HEK293T (cell line): ENCODE data around the gene ACSM3.

Source experiments
- CTCF ChIA-PET: fragments of 350-600 bp; formaldehyde crosslinking; extraction: SDS; loops from one replicate; lab custom pipeline; 2021; ENCODE audit warnings: antibody characterized with exemption, inconsistent platforms; lab: Yijun Ruan, JAX
- POLR2A ChIA-PET: fragments of 350-600 bp; formaldehyde crosslinking; extraction: SDS; loops from one replicate; lab custom pipeline; 2020; ENCODE audit warnings: antibody characterized with exemption, inconsistent platforms; lab: Yijun Ruan, JAX
- DNase-seq: peaks from one replicate; pipeline ENCODE4 v3.0.0; 2012; ENCODE audit warnings: mixed read lengths; ENCODE audit errors: extremely low spot score
- ARNT ChIP-seq: fragments of 450-650 bp; IDR thresholded peaks from 2 replicates; pipeline ENCODE4 v1.6.1; 2017; ENCODE audit warnings: mild to moderate bottlenecking
- BHLHE40 ChIP-seq: fragments of 450-650 bp; IDR thresholded peaks from 2 replicates; pipeline ENCODE4 v1.6.1; 2016; ENCODE audit warnings: mild to moderate bottlenecking, moderate library complexity, borderline replicate concordance
- CTBP1 ChIP-seq: fragments of 450-650 bp; IDR thresholded peaks from 2 replicates; pipeline ENCODE4 v1.6.1; 2016; ENCODE audit warnings: borderline replicate concordance
- ELF4 ChIP-seq: fragments of 450-650 bp; IDR thresholded peaks from 2 replicates; pipeline ENCODE4 v1.6.1; 2017; ENCODE audit warnings: antibody characterized with exemption
- FOXA1 ChIP-seq: fragments of 450-650 bp; IDR thresholded peaks from 2 replicates; pipeline ENCODE4 v1.6.1; 2016; ENCODE audit warnings: mild to moderate bottlenecking
- FOXK2 ChIP-seq: fragments of 450-650 bp; IDR thresholded peaks from 2 replicates; pipeline ENCODE4 v1.6.1; 2016; ENCODE audit warnings: mild to moderate bottlenecking
- FOXM1 ChIP-seq: fragments of 450-650 bp; IDR thresholded peaks from 2 replicates; pipeline ENCODE4 v1.6.1; 2017; ENCODE audit warnings: mild to moderate bottlenecking, borderline replicate concordance
- HDGF ChIP-seq: fragments of 450-650 bp; IDR thresholded peaks from 2 replicates; pipeline ENCODE4 v1.6.1; 2017; ENCODE audit warnings: antibody characterized with exemption, borderline replicate concordance
- L3MBTL2 ChIP-seq: fragments of 450-650 bp; conservative IDR thresholded peaks from 2 replicates; pipeline ENCODE4 v1.6.1; 2016; ENCODE audit warnings: mild to moderate bottlenecking
- LEF1 ChIP-seq: fragments of 450-650 bp; IDR thresholded peaks from 2 replicates; pipeline ENCODE4 v1.6.1; 2017; ENCODE audit warnings: mild to moderate bottlenecking, borderline replicate concordance
- NFRKB ChIP-seq: fragments of 450-650 bp; IDR thresholded peaks from 2 replicates; pipeline ENCODE4 v1.6.1; 2016; ENCODE audit warnings: mild to moderate bottlenecking, moderate library complexity
- PKNOX1 ChIP-seq: fragments of 450-650 bp; IDR thresholded peaks from 2 replicates; pipeline ENCODE4 v1.6.1; 2016
- SP1 ChIP-seq: fragments of 450-650 bp; IDR thresholded peaks from 2 replicates; pipeline ENCODE4 v1.6.1; 2017
- SUZ12 ChIP-seq: fragments of 450-650 bp; IDR thresholded peaks from 2 replicates; pipeline ENCODE4 v1.6.1; 2016; ENCODE audit warnings: mild to moderate bottlenecking
- TARDBP ChIP-seq: fragments of 450-650 bp; IDR thresholded peaks from 2 replicates; pipeline ENCODE4 v1.6.1; 2016
- ZNF384 ChIP-seq: fragments of 450-650 bp; IDR thresholded peaks from 2 replicates; pipeline ENCODE4 v1.6.1; 2016

Gene ACSM3

DNA sequence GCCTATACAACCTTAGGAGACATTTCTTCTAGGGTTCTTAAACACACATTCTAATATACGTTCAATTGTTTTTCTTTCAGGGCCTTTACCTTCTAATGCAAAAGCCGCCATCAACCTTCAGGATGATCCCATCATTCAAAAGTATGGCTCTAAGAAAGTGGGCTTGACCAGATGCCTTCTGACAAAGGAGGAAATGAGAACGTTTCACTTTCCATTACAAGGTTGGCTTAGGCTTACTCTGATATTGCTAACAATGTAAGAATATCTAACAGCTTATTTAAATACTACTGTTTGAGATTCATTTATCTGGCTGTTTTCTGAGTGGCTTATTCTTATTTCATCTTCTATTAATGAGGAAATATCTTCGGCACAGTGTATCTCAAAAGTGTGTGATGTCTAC, 57.9 kb downstream of the ACSM3 start:
- ChIA-PET POLR2A (no interaction called here), CTCF (no interaction called here)
- TF ChIP-seq PKNOX1 = no peak
- TF ChIP-seq L3MBTL2 = no peak
- TF ChIP-seq ARNT = no peak
- TF ChIP-seq SP1 = no peak
- DNase-seq = no peak

DNA sequence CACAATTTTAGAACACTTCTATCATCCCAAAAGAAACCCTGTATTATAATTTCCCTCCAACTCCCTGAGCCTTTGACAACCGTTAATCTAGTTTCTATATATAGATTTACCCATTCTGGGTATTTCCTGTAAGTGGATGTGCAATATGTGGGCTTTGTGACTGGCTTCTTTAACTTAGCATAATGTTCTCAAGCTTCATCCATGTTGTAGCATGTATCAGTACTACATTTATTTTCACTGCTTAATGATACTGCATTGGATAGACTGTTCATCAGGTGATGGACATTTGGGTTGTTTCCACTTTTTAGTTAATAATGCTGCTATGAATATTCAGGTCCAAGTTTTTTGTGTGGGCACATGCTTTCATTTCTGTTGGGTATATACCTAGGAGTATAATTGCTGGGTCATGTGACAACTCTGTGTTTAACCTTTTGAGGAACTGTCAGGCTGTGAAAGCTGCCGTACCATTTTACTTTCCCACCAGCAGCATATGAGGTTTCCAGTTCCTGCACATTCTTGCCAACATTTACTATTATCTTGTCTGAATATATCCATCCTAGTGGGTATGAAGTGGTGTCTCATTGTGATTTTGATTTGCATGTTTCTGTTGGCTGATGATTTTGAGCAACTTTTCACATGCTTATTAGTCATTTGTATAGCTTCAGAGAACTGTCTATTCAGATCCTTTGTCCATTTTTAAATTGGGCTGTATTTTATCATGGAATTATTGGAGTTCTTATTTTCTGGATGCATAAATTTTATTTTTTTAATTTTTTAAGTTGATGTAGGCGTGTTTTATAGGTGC, 58.9 kb downstream of the ACSM3 start:
- no peak for TF ChIP-seq BHLHE40
- TF ChIP-seq SP1 = no peak
- no peak for TF ChIP-seq TARDBP
- no peak for TF ChIP-seq FOXK2
- TF ChIP-seq HDGF = no peak
- CTCF ChIA-PET = no interaction called here
- no peak for DNase-seq
- POLR2A ChIA-PET = no interaction called here

GRCh38 chr16:20826039-20826566, 62.3 kb downstream of the ACSM3 start:
- TF ChIP-seq SP1 = no peak
- no peak for TF ChIP-seq LEF1
- no peak for TF ChIP-seq HDGF
- TF ChIP-seq BHLHE40 = no peak
- no peak for TF ChIP-seq L3MBTL2
- TF ChIP-seq CTBP1 = no peak
- TF ChIP-seq ELF4 = no peak
- TF ChIP-seq ZNF384 = no peak
- no peak for TF ChIP-seq NFRKB
- ChIA-PET POLR2A (interaction anchor here (1.1 kb wide), 1 partner anchor 19 kb away, joined by 3 read pairs; the partner anchor contains the start of genes ERI2 and REXO5), CTCF (no interaction called here)

GRCh38 chr16:20829536-20829935, 65.7 kb downstream of the ACSM3 start:
- TF ChIP-seq NFRKB (no peak), TARDBP (no peak), ZNF384 (no peak), FOXA1 (no peak), FOXM1 (no peak)
- DNase-seq = no peak
- ChIA-PET POLR2A (no interaction called here), CTCF (no interaction called here)

More at GRCh38 chr16:20826039-20826566, 62.3 kb downstream of the ACSM3 start:
- no peak for DNase-seq

DNA sequence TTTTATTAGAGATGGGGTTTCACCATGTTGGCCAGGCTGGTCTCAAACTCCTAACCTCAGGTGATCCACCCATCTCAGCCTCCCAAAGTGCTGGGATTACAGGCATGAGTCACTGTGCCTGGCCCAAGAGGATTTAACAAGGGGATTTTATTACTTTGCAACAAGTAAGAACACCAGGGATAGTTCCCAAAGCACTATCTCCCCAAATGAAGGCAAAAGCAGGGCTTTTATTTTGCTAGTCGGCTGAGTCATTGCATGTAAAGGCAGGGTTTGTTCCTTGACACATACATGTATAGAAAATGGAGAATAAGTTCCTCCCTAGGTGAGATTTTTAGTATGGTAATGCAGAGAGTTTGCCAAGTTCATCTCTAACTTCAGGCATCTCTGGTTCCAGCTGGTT, 66.6 kb downstream of the ACSM3 start:
- no peak for DNase-seq
- TF ChIP-seq FOXM1 (no peak), CTBP1 (no peak), SUZ12 (no peak), FOXK2 (no peak), ARNT (no peak), TARDBP (no peak), PKNOX1 (no peak), ZNF384 (no peak), NFRKB (no peak), L3MBTL2 (no peak), ELF4 (no peak), HDGF (no peak), BHLHE40 (no peak), LEF1 (no peak), FOXA1 (no peak), SP1 (no peak)
- CTCF ChIA-PET = no interaction called here
- POLR2A ChIA-PET = interaction anchor here (0.7 kb wide), 1 partner anchor 24 kb away, joined by 4 read pairs; the partner anchor contains the start of genes ERI2 and REXO5

- ChIA-PET CTCF (no interaction called here), POLR2A (no interaction called here)
- TF ChIP-seq FOXM1 (no peak), FOXK2 (no peak), SUZ12 (no peak), PKNOX1 (no peak), CTBP1 (no peak), SP1 (no peak), BHLHE40 (no peak), LEF1 (no peak)
- no peak for DNase-seq
Observed at GRCh38 chr16:20833086-20833485, 69.3 kb downstream of the ACSM3 start.

DNA sequence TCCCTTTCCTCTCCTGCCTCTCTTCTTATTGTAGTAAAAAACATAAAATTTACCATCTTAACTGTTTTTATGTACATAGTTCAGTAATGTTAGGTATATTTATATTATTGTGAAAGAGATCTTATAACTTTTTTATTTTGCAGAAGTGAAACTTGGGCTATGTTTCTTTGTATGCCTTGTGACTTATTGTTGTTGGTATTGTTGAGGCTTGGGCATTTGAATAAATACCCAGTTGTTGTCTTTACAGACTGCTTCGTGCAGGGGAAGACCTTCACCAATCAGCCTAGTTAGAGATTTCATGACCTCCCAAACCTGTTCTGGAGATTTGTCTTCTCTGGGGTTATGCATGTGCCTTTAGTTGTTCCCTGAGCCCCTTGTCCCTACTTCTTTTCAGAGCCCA, 74.4 kb downstream of the ACSM3 start:
- CTCF ChIA-PET = no interaction called here
- TF ChIP-seq ARNT (no peak), PKNOX1 (no peak), NFRKB (no peak), CTBP1 (no peak)
- no peak for DNase-seq
- POLR2A ChIA-PET = no interaction called here
